GM12878 (cell line): ENCODE measurements around the gene FBXW9. TPM values are rescaled to one million over a fixed set of nuclear protein-coding genes. Genes with fewer than 3 reads are reported as not detected.

ENCODE experiments used
- CHD4 ChIP-seq: fragments of 200-600 bp; sonication (generic); IDR thresholded peaks from 2 replicates; pipeline ENCODE4 v1.6.1; 2016; ENCODE audit warnings: mild to moderate bottlenecking
- CREM ChIP-seq: IDR thresholded peaks from 2 replicates; pipeline ENCODE4 v1.6.1; 2014; ENCODE audit warnings: antibody characterized with exemption, low read depth
- E2F8 ChIP-seq: fragments of 450-650 bp; IDR thresholded peaks from 2 replicates; pipeline ENCODE4 v1.6.1; 2018; ENCODE audit warnings: mild to moderate bottlenecking, low read depth, moderate library complexity; ENCODE audit not compliant: partially characterized antibody
- EP300 ChIP-seq, 2 experiments: fragments of 150-350 bp in 1 of 2; IDR thresholded peaks; 2 replicates each; pipeline ENCODE4 v1.6.1; 2011 to 2012; ENCODE audit warnings: low read depth in 2 of 2, low read length in 2 of 2, borderline replicate concordance in 1 of 2, improper control_type of control experiment in 1 of 2, inconsistent platforms in 1 of 2; ENCODE audit not compliant: control insufficient read depth in 1 of 2
- FOS ChIP-seq: IDR thresholded peaks from 3 replicates; pipeline ENCODE4 v1.6.1; 2011; ENCODE audit warnings: borderline replicate concordance; ENCODE audit not compliant: insufficient read length; ENCODE audit errors: extremely low read depth
- HDGF ChIP-seq: fragments of 450-650 bp; IDR thresholded peaks from 2 replicates; pipeline ENCODE4 v1.6.1; 2016; ENCODE audit warnings: antibody characterized with exemption
- KAT2A ChIP-seq: conservative IDR thresholded peaks from 2 replicates; pipeline ENCODE4 v1.6.1; 2011; ENCODE audit warnings: low read depth, low read length; ENCODE audit not compliant: control insufficient read depth
- MEF2A ChIP-seq: IDR thresholded peaks from 2 replicates; pipeline ENCODE4 v1.6.1; 2011; ENCODE audit warnings: low read depth, mild to moderate bottlenecking, low read length, moderate library complexity; ENCODE audit not compliant: insufficient read depth
- MTA3 ChIP-seq: IDR thresholded peaks from 2 replicates; pipeline ENCODE4 v1.6.1; 2012; ENCODE audit warnings: low read length, inconsistent platforms, borderline replicate concordance
- NBN ChIP-seq: fragments of 450-650 bp; IDR thresholded peaks from 2 replicates; pipeline ENCODE4 v1.6.1; 2016
- NFYB ChIP-seq: IDR thresholded peaks from 2 replicates; pipeline ENCODE4 v1.6.1; 2011; ENCODE audit warnings: low read depth, mild to moderate bottlenecking, low read length, improper control_type of control experiment, moderate library complexity; ENCODE audit not compliant: insufficient read depth
- PML ChIP-seq: IDR thresholded peaks from 2 replicates; pipeline ENCODE4 v1.6.1; 2012; ENCODE audit warnings: low read length, inconsistent platforms
- POLR2AphosphoS2 ChIP-seq: IDR thresholded peaks from 2 replicates; pipeline ENCODE4 v1.6.1; 2011; ENCODE audit warnings: low read depth, mild to moderate bottlenecking, low read length, improper control_type of control experiment, moderate library complexity
- SPI1 ChIP-seq: IDR thresholded peaks from 2 replicates; pipeline ENCODE4 v1.6.1; 2011; ENCODE audit warnings: low read depth, mild to moderate bottlenecking, low read length, moderate library complexity, borderline replicate concordance; ENCODE audit not compliant: insufficient read depth
- SREBF1 ChIP-seq: IDR thresholded peaks from 2 replicates; pipeline ENCODE4 v1.6.1; 2012; ENCODE audit warnings: mild to moderate bottlenecking, low read length
- TAF1 ChIP-seq: IDR thresholded peaks from 2 replicates; pipeline ENCODE4 v1.6.1; 2011; ENCODE audit warnings: mild to moderate bottlenecking, low read depth, low read length, borderline replicate concordance
- TBL1XR1 ChIP-seq: IDR thresholded peaks from 2 replicates; pipeline ENCODE4 v1.6.1; 2012; ENCODE audit warnings: low read depth, low read length, improper control_type of control experiment
- TCF7 ChIP-seq: IDR thresholded peaks from 2 replicates; pipeline ENCODE4 v1.6.1; 2014; ENCODE audit warnings: antibody characterized with exemption, borderline replicate concordance
- polyA plus RNA-seq, 11 experiments: library from polyadenylated mRNA; depleted of rRNA in 4 of 11; unstranded in 6 of 11; stranded (reverse) in 5 of 11; fragments of >200 nt; fragmentation: Nextera tagmentation in 4 of 11; fragmentation: Illumina TruSeq in 1 of 11; extraction: Ambion mirVana in 4 of 11; extraction: Trizol in 1 of 11; gene quantifications; 1 replicate in 1 of 11; 2 replicates in 10 of 11; pipeline versions ENCODE4 v1.2.1 to v1.2.3, GENCODE V29; 2011 to 2016; ENCODE audit warnings: inconsistent platforms in 2 of 11, missing spikeins in 2 of 11, low read depth in 1 of 11
- total RNA-seq, 4 experiments: library from RNA; depleted of rRNA in 3 of 4; stranded (reverse); fragments of >200 nt in 3 of 4; fragmentation: Illumina TruSeq in 1 of 4; extraction: Trizol in 1 of 4; gene quantifications; 2 replicates each; pipeline versions ENCODE4 v1.2.1 to v1.2.3, GENCODE V29; 2013 to 2021
- TF ChIP-seq, protein P1 (sequence below): IDR thresholded peaks from 2 replicates; pipeline ENCODE4 v1.6.1; 2011; ENCODE audit warnings: low read depth, low read length, improper control_type of control experiment, borderline replicate concordance
- TF ChIP-seq, protein P2 (sequence below): IDR thresholded peaks from 2 replicates; pipeline ENCODE4 v1.6.1; 2012; ENCODE audit warnings: low read depth, low read length, improper control_type of control experiment
- TF ChIP-seq, protein P3 (sequence below): fragments of 450-650 bp; IDR thresholded peaks from 2 replicates; pipeline ENCODE4 v1.6.1; 2016; ENCODE audit warnings: mild to moderate bottlenecking
- TF ChIP-seq, protein P4 (sequence below): fragments of 450-650 bp; conservative IDR thresholded peaks from 2 replicates; pipeline ENCODE4 v1.6.1; 2017; ENCODE audit warnings: mild to moderate bottlenecking, moderate library complexity

The FBXW9 gene
- total and polyA plus RNA-seq, 10 of the 15 experiments (the other 5 are each of a cell fraction or from before 2014, with no cell fraction given): 0.21 to 14.8 (median 7.3) TPM

GRCh38 chr19:12681074-12681987 is 15.1 kb downstream of the FBXW9 start, which contains the start of gene DHPS (continued):
- TF ChIP-seq MEF2A: 0 out of 2 replicates have a peak, but pooled peaks have one; percentile 3
- peak; percentile 53; the same call in 1 of the 2 replicates for TF ChIP-seq CREM
- peak; percentile 12 for TF ChIP-seq FOS
- TF ChIP-seq NFYB: peak; percentile 59; the same call in 1 of the 2 replicates
- TF ChIP-seq SPI1: no peak
- TF ChIP-seq TBL1XR1: no peak
- no peak for TF ChIP-seq E2F8
- peak; percentile 77; the same call in 1 of the 2 replicates for TF ChIP-seq HDGF
- TF ChIP-seq SREBF1: no peak
- TF ChIP-seq, protein P1, sequence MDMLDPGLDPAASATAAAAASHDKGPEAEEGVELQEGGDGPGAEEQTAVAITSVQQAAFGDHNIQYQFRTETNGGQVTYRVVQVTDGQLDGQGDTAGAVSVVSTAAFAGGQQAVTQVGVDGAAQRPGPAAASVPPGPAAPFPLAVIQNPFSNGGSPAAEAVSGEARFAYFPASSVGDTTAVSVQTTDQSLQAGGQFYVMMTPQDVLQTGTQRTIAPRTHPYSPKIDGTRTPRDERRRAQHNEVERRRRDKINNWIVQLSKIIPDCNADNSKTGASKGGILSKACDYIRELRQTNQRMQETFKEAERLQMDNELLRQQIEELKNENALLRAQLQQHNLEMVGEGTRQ: peak; percentile 83
- no peak for TF ChIP-seq EP300 (IDR thresholded peaks at IDR 0.05; ENCODE audit: borderline replicate concordance in 1 of 2, control insufficient read depth in 1 of 2, low read depth in 2 of 2, low read length in 2 of 2)
- TF ChIP-seq, protein P2, sequence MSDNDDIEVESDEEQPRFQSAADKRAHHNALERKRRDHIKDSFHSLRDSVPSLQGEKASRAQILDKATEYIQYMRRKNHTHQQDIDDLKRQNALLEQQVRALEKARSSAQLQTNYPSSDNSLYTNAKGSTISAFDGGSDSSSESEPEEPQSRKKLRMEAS: no peak; the same call in 1 of the 2 replicates
- TF ChIP-seq, protein P3, sequence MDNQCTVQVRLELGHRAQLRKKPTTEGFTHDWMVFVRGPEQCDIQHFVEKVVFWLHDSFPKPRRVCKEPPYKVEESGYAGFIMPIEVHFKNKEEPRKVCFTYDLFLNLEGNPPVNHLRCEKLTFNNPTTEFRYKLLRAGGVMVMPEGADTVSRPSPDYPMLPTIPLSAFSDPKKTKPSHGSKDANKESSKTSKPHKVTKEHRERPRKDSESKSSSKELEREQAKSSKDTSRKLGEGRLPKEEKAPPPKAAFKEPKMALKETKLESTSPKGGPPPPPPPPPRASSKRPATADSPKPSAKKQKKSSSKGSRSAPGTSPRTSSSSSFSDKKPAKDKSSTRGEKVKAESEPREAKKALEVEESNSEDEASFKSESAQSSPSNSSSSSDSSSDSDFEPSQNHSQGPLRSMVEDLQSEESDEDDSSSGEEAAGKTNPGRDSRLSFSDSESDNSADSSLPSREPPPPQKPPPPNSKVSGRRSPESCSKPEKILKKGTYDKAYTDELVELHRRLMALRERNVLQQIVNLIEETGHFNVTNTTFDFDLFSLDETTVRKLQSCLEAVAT: no peak
- peak; percentile 64; the same call in 1 of the 2 replicates for TF ChIP-seq TAF1
- TF ChIP-seq, protein P4, sequence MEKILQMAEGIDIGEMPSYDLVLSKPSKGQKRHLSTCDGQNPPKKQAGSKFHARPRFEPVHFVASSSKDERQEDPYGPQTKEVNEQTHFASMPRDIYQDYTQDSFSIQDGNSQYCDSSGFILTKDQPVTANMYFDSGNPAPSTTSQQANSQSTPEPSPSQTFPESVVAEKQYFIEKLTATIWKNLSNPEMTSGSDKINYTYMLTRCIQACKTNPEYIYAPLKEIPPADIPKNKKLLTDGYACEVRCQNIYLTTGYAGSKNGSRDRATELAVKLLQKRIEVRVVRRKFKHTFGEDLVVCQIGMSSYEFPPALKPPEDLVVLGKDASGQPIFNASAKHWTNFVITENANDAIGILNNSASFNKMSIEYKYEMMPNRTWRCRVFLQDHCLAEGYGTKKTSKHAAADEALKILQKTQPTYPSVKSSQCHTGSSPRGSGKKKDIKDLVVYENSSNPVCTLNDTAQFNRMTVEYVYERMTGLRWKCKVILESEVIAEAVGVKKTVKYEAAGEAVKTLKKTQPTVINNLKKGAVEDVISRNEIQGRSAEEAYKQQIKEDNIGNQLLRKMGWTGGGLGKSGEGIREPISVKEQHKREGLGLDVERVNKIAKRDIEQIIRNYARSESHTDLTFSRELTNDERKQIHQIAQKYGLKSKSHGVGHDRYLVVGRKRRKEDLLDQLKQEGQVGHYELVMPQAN: peak; percentile 93
- no peak for TF ChIP-seq MTA3
- no peak for TF ChIP-seq KAT2A
- peak; percentile 86 for TF ChIP-seq PML
- TF ChIP-seq CHD4: no peak
- no peak; the same call in 1 of the 2 replicates for TF ChIP-seq POLR2AphosphoS2
- no peak for TF ChIP-seq TCF7
- peak; percentile 54 for TF ChIP-seq NBN
